ENCODE data around the gene RAB28. TPM values are rescaled to one million over a fixed set of nuclear protein-coding genes. Genes with fewer than 3 reads are reported as not detected.

The RAB28 gene
- total and polyA plus RNA-seq, 4 donors = 14.7 to 20.6 (median 18.1) TPM

GRCh38 chr4:13515268-13515667 is 31.1 kb upstream of the RAB28 start:
- no peaks in the 10 kb centered on the region for H3K27me3 ChIP-seq (ENCODE audit: control insufficient read depth in 1 of 2, insufficient read depth in 2 of 2, low read length in 1 of 2)
- intact Hi-C loops (cut with DNase I) = no loop called here
- DNase-seq (no peak), ATAC-seq (ENCODE audit: low FRiP score) (no peak)
- no peak overlapping the region for H3K4me3 ChIP-seq (ENCODE audit: low read length in 2 of 2)
- H3K4me1 ChIP-seq (ENCODE audit: control insufficient read depth in 1 of 2, insufficient read depth in 2 of 2, low read length in 2 of 2) = no peaks in the 10 kb centered on the region
- no peak overlapping the region for H3K27ac ChIP-seq (ENCODE audit: low read depth in 1 of 2, low read length in 2 of 2)
- H3K36me3 ChIP-seq (ENCODE audit: control insufficient read depth in 1 of 2, insufficient read depth in 2 of 2, low read length in 1 of 2) = no peaks in the 10 kb centered on the region
- H3K9me3 ChIP-seq (ENCODE audit: control insufficient read depth, low read length) = no peaks in the 10 kb centered on the region
- 16 to 18% methylated on average over 5 of the region's 5 CpGs for WGBS, 2 donors

- intact Hi-C loops (cut with DNase I) = no loop called here
These were observed 30.6 kb upstream of the RAB28 start for GRCh38 chr4:13514722-13515121.

GRCh38 chr4:13511101-13511500 is 27.0 kb upstream of the RAB28 start:
- Histone ChIP-seq H3K27ac (ENCODE audit: low read depth in 1 of 2, low read length in 2 of 2) (no peak overlapping the region), H3K27me3 (ENCODE audit: control insufficient read depth in 1 of 2, insufficient read depth in 2 of 2, low read length in 1 of 2) (no peaks in the 10 kb centered on the region), H3K36me3 (ENCODE audit: control insufficient read depth in 1 of 2, insufficient read depth in 2 of 2, low read length in 1 of 2) (no peaks in the 10 kb centered on the region), H3K4me3 (ENCODE audit: low read length in 2 of 2) (no peak overlapping the region), H3K4me1 (ENCODE audit: control insufficient read depth in 1 of 2, insufficient read depth in 2 of 2, low read length in 2 of 2) (no peaks in the 10 kb centered on the region), H3K9me3 (ENCODE audit: control insufficient read depth, low read length) (no peaks in the 10 kb centered on the region)
- intact Hi-C loops (cut with DNase I) = no loop called here
- ATAC-seq (ENCODE audit: low FRiP score) (no peak), DNase-seq (no peak)

More at GRCh38 chr4:13514722-13515121, 30.6 kb upstream of the RAB28 start:
- Histone ChIP-seq H3K4me1 (ENCODE audit: control insufficient read depth in 1 of 2, insufficient read depth in 2 of 2, low read length in 2 of 2) (no peaks in the 10 kb centered on the region), H3K9me3 (ENCODE audit: control insufficient read depth, low read length) (no peaks in the 10 kb centered on the region), H3K27me3 (ENCODE audit: control insufficient read depth in 1 of 2, insufficient read depth in 2 of 2, low read length in 1 of 2) (no peaks in the 10 kb centered on the region), H3K36me3 (ENCODE audit: control insufficient read depth in 1 of 2, insufficient read depth in 2 of 2, low read length in 1 of 2) (no peaks in the 10 kb centered on the region), H3K4me3 (ENCODE audit: low read length in 2 of 2) (no peak overlapping the region), H3K27ac (ENCODE audit: low read depth in 1 of 2, low read length in 2 of 2) (no peak overlapping the region)
- WGBS, 2 donors = 78 to 80% methylated on average over 4 of the region's 4 CpGs
- DNase-seq (no peak), ATAC-seq (ENCODE audit: low FRiP score) (no peak)

- H3K36me3 ChIP-seq (ENCODE audit: control insufficient read depth in 1 of 2, insufficient read depth in 2 of 2, low read length in 1 of 2) = no peaks in the 10 kb centered on the region
- H3K4me3 ChIP-seq (ENCODE audit: low read length in 2 of 2) = no peak overlapping the region
- no peak for ATAC-seq (ENCODE audit: low FRiP score)
- no peak overlapping the region for H3K27ac ChIP-seq (ENCODE audit: low read depth in 1 of 2, low read length in 2 of 2)
- intact Hi-C loops (cut with DNase I) = no loop called here
- H3K9me3 ChIP-seq (ENCODE audit: control insufficient read depth, low read length) = no peaks in the 10 kb centered on the region
- 65 to 70% methylated on average over 1 of the region's 1 CpG for WGBS, 2 donors
- H3K4me1 ChIP-seq (ENCODE audit: control insufficient read depth in 1 of 2, insufficient read depth in 2 of 2, low read length in 2 of 2) = no peaks in the 10 kb centered on the region
- no peak for DNase-seq
- H3K27me3 ChIP-seq (ENCODE audit: control insufficient read depth in 1 of 2, insufficient read depth in 2 of 2, low read length in 1 of 2) = no peaks in the 10 kb centered on the region
These were observed 25.3 kb upstream of the RAB28 start for GRCh38 chr4:13509442-13509841.

- no peak for ATAC-seq (ENCODE audit: low FRiP score)
- Histone ChIP-seq H3K36me3 (ENCODE audit: control insufficient read depth in 1 of 2, insufficient read depth in 2 of 2, low read length in 1 of 2) (no peaks in the 10 kb centered on the region), H3K4me1 (ENCODE audit: control insufficient read depth in 1 of 2, insufficient read depth in 2 of 2, low read length in 2 of 2) (no peaks in the 10 kb centered on the region), H3K9me3 (ENCODE audit: control insufficient read depth, low read length) (peaks cover 2% of the 10 kb centered on the region), H3K4me3 (ENCODE audit: low read length in 2 of 2) (no peak overlapping the region), H3K27ac (ENCODE audit: low read depth in 1 of 2, low read length in 2 of 2) (no peak overlapping the region), H3K27me3 (ENCODE audit: control insufficient read depth in 1 of 2, insufficient read depth in 2 of 2, low read length in 1 of 2) (peaks cover 0 to 2% of the 10 kb centered on the region in 2 donors)
- 96 to 97% methylated on average over 5 of the region's 5 CpGs for WGBS, 2 donors
- intact Hi-C loops (cut with DNase I) = no loop called here
- DNase-seq = no peak
These were observed 20.2 kb upstream of the RAB28 start for GRCh38 chr4:13504374-13504773.

- Histone ChIP-seq H3K4me1 (ENCODE audit: control insufficient read depth in 1 of 2, insufficient read depth in 2 of 2, low read length in 2 of 2) (no peaks in the 10 kb centered on the region), H3K9me3 (ENCODE audit: control insufficient read depth, low read length) (peaks cover 2% of the 10 kb centered on the region), H3K36me3 (ENCODE audit: control insufficient read depth in 1 of 2, insufficient read depth in 2 of 2, low read length in 1 of 2) (no peaks in the 10 kb centered on the region), H3K27me3 (ENCODE audit: control insufficient read depth in 1 of 2, insufficient read depth in 2 of 2, low read length in 1 of 2) (peaks cover 0 to 2% of the 10 kb centered on the region in 2 donors), H3K27ac (ENCODE audit: low read depth in 1 of 2, low read length in 2 of 2) (no peak overlapping the region), H3K4me3 (ENCODE audit: low read length in 2 of 2) (no peak overlapping the region)
- 93 to 95% methylated on average over 1 of the region's 1 CpG for WGBS, 2 donors
- intact Hi-C loops (cut with DNase I) = no loop called here
- ATAC-seq (ENCODE audit: low FRiP score) (no peak), DNase-seq (no peak)
These were observed 14.3 kb upstream of the RAB28 start for GRCh38 chr4:13498469-13498868.

- WGBS, 2 donors = 37 to 50% methylated on average over 2 of the region's 2 CpGs
These were observed 12.5 kb upstream of the RAB28 start for GRCh38 chr4:13496605-13497004.

GRCh38 chr4:13495753-13496152 is 11.6 kb upstream of the RAB28 start:
- Histone ChIP-seq H3K4me1 (ENCODE audit: control insufficient read depth in 1 of 2, insufficient read depth in 2 of 2, low read length in 2 of 2) (no peaks in the 10 kb centered on the region), H3K27me3 (ENCODE audit: control insufficient read depth in 1 of 2, insufficient read depth in 2 of 2, low read length in 1 of 2) (peaks cover 0 to 2% of the 10 kb centered on the region in 2 donors), H3K4me3 (ENCODE audit: low read length in 2 of 2) (no peak overlapping the region), H3K36me3 (ENCODE audit: control insufficient read depth in 1 of 2, insufficient read depth in 2 of 2, low read length in 1 of 2) (no peaks in the 10 kb centered on the region), H3K27ac (ENCODE audit: low read depth in 1 of 2, low read length in 2 of 2) (no peak overlapping the region), H3K9me3 (ENCODE audit: control insufficient read depth, low read length) (no peaks in the 10 kb centered on the region)
- ATAC-seq (ENCODE audit: low FRiP score) = no peak
- intact Hi-C loops (cut with DNase I) = no loop called here
- DNase-seq = no peak
- WGBS, 2 donors = 89 to 90% methylated on average over 1 of the region's 1 CpG

More at GRCh38 chr4:13496605-13497004, 12.5 kb upstream of the RAB28 start:
- DNase-seq (no peak), ATAC-seq (ENCODE audit: low FRiP score) (no peak)
- Histone ChIP-seq H3K36me3 (ENCODE audit: control insufficient read depth in 1 of 2, insufficient read depth in 2 of 2, low read length in 1 of 2) (no peaks in the 10 kb centered on the region), H3K4me3 (ENCODE audit: low read length in 2 of 2) (no peak overlapping the region), H3K9me3 (ENCODE audit: control insufficient read depth, low read length) (peaks cover 2% of the 10 kb centered on the region), H3K27ac (ENCODE audit: low read depth in 1 of 2, low read length in 2 of 2) (no peak overlapping the region), H3K27me3 (ENCODE audit: control insufficient read depth in 1 of 2, insufficient read depth in 2 of 2, low read length in 1 of 2) (peaks cover 0 to 2% of the 10 kb centered on the region in 2 donors), H3K4me1 (ENCODE audit: control insufficient read depth in 1 of 2, insufficient read depth in 2 of 2, low read length in 2 of 2) (no peaks in the 10 kb centered on the region)
- intact Hi-C loops (cut with DNase I) = no loop called here

- intact Hi-C loops (cut with DNase I) = no loop called here
- H3K36me3 ChIP-seq (ENCODE audit: control insufficient read depth in 1 of 2, insufficient read depth in 2 of 2, low read length in 1 of 2) = no peaks in the 10 kb centered on the region
- no peak overlapping the region for H3K4me3 ChIP-seq (ENCODE audit: low read length in 2 of 2)
- DNase-seq (no peak), ATAC-seq (ENCODE audit: low FRiP score) (no peak)
- H3K27me3 ChIP-seq (ENCODE audit: control insufficient read depth in 1 of 2, insufficient read depth in 2 of 2, low read length in 1 of 2) = no peaks in the 10 kb centered on the region
- H3K9me3 ChIP-seq (ENCODE audit: control insufficient read depth, low read length) = no peaks in the 10 kb centered on the region
- no peak overlapping the region for H3K27ac ChIP-seq (ENCODE audit: low read depth in 1 of 2, low read length in 2 of 2)
- no peaks in the 10 kb centered on the region for H3K4me1 ChIP-seq (ENCODE audit: control insufficient read depth in 1 of 2, insufficient read depth in 2 of 2, low read length in 2 of 2)
These were observed 9.7 kb upstream of the RAB28 start for GRCh38 chr4:13493793-13494192.

Measured in aorta (tissue), 5 donors.